K562 (cell line): ENCODE measurements around the gene ZNF668. TPM values are rescaled to one million over a fixed set of nuclear protein-coding genes. Genes with fewer than 3 reads are reported as not detected.

Experiments used
- BRD4 ChIP-seq: fragments of 200-600 bp; sonication (generic); IDR thresholded peaks from 2 replicates; pipeline ENCODE4 v1.6.1; 2017; ENCODE audit warnings: inconsistent platforms
- CCNT2 ChIP-seq: IDR thresholded peaks from 2 replicates; pipeline ENCODE4 v1.6.1; 2011; ENCODE audit warnings: borderline replicate concordance, low read depth, mild to moderate bottlenecking, moderate library complexity, mixed read lengths, low read length; ENCODE audit not compliant: insufficient read length; ENCODE audit errors: extremely low read depth
- KLF16 ChIP-seq: IDR thresholded peaks from 2 replicates; pipeline ENCODE4 v1.6.1; 2016; ENCODE audit warnings: antibody characterized with exemption
- MBD2 ChIP-seq: sonication (generic); IDR thresholded peaks from 2 replicates; pipeline ENCODE4 v1.6.1; 2016; ENCODE audit warnings: low read depth, borderline replicate concordance
- NR2C2 ChIP-seq, 2 experiments: fragments of 200-800 bp in 1 of 2; sonication (Bioruptor generic) in 1 of 2; sonication (generic) in 1 of 2; formaldehyde crosslinking in 1 of 2; IDR thresholded peaks; 2 replicates each; pipeline versions ENCODE4 v1.6.1 to v1.8.0; 2016 to 2022; ENCODE audit warnings: mild to moderate bottlenecking in 1 of 2, missing compliant biosample characterization in 1 of 2, missing genetic modification characterization in 1 of 2, missing genetic modification reagents in 1 of 2
- PRMT5 ChIP-seq: sonication (generic); formaldehyde crosslinking; IDR thresholded peaks from 2 replicates; pipeline ENCODE4 v1.5.0; 2020; ENCODE audit warnings: missing genetic modification reagents
- SAFB ChIP-seq: fragments of 200-400 bp; formaldehyde crosslinking; IDR thresholded peaks from 2 replicates; pipeline ENCODE4 v1.6.1; 2017; ENCODE audit warnings: low read depth, low read length, borderline replicate concordance
- TOE1 ChIP-seq, 2 experiments: fragments of 450-650 bp in 1 of 2; sonication (generic) in 1 of 2; formaldehyde crosslinking in 1 of 2; IDR thresholded peaks; 2 replicates each; pipeline versions ENCODE4 v1.7.1 to v1.8.0; 2016 to 2022; ENCODE audit warnings: borderline replicate concordance in 2 of 2, mild to moderate bottlenecking in 2 of 2, antibody characterized with exemption in 1 of 2, inconsistent platforms in 1 of 2, low read depth in 1 of 2, missing genetic modification reagents in 1 of 2, moderate library complexity in 1 of 2
- ZBTB40 ChIP-seq, 2 experiments: fragments of 450-650 bp in 1 of 2; sonication (generic) in 1 of 2; formaldehyde crosslinking in 1 of 2; IDR thresholded peaks; 2 replicates each; pipeline versions ENCODE4 v1.7.1 to v1.9.0; 2016 to 2022; ENCODE audit warnings: inconsistent platforms in 1 of 2, mild to moderate bottlenecking in 1 of 2, missing genetic modification reagents in 1 of 2
- ZNF274 ChIP-seq: IDR thresholded peaks from 2 replicates; pipeline ENCODE4 v1.6.1; 2011; ENCODE audit warnings: low read depth, mild to moderate bottlenecking, low read length, moderate library complexity, borderline replicate concordance
- polyA plus RNA-seq, 8 experiments: library from polyadenylated mRNA; depleted of rRNA in 4 of 8; stranded (reverse) in 5 of 8; unstranded in 3 of 8; fragments of >200 nt; fragmentation: Nextera tagmentation in 2 of 8; fragmentation: Illumina TruSeq in 1 of 8; extraction: Ambion mirVana in 2 of 8; extraction: Trizol in 1 of 8; gene quantifications; 2 replicates each; pipeline versions ENCODE4 v1.2.1 to v1.2.3, GENCODE V29; 2011 to 2014; ENCODE audit warnings: inconsistent platforms in 1 of 8, missing spikeins in 1 of 8
- total RNA-seq, 7 experiments: library from RNA; depleted of rRNA in 6 of 7; stranded (reverse); fragments of >200 nt in 6 of 7; fragmentation: Illumina TruSeq in 2 of 7; extraction: Trizol in 2 of 7; gene quantifications; 2 replicates each; pipeline versions ENCODE4 v1.2.1 to v1.2.3, GENCODE V29; 2011 to 2021; ENCODE audit warnings: low replicate concordance in 1 of 7
- TF ChIP-seq, protein P1 (sequence below): IDR thresholded peaks from 2 replicates; pipeline ENCODE4 v1.6.1; 2014; ENCODE audit warnings: antibody characterized with exemption
- TF ChIP-seq, protein P2 (sequence below): fragments of 250-450 bp; sonication (Bioruptor Pico); IDR thresholded peaks from 2 replicates; pipeline ENCODE4 v1.5.0; 2022; ENCODE audit warnings: mild to moderate bottlenecking
- TF ChIP-seq, protein P3 (sequence below): sonication (generic); IDR thresholded peaks from 2 replicates; pipeline ENCODE4 v1.6.1; 2016

ZNF668 gene
- total and polyA plus RNA-seq, 9 of the 15 experiments (the other 6 are each of a cell fraction or from before 2014, with no cell fraction given) = 0.04 to 15.3 (median 3.8) TPM; not detected in 1

- TF ChIP-seq KLF16 = no peak
- TF ChIP-seq CCNT2 = no peak
- TF ChIP-seq SAFB = no peak
- TF ChIP-seq MBD2 = no peak
- no peak for TF ChIP-seq PRMT5 (CRISPR knock-in tag)
- TF ChIP-seq, protein P1, sequence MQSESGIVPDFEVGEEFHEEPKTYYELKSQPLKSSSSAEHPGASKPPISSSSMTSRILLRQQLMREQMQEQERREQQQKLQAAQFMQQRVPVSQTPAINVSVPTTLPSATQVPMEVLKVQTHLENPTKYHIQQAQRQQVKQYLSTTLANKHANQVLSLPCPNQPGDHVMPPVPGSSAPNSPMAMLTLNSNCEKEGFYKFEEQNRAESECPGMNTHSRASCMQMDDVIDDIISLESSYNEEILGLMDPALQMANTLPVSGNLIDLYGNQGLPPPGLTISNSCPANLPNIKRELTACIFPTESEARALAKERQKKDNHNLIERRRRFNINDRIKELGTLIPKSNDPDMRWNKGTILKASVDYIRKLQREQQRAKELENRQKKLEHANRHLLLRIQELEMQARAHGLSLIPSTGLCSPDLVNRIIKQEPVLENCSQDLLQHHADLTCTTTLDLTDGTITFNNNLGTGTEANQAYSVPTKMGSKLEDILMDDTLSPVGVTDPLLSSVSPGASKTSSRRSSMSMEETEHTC = no peak
- TF ChIP-seq ZNF274 = no peak
- no peak for TF ChIP-seq ZBTB40 (IDR thresholded peaks at IDR 0.05)
- TF ChIP-seq ZBTB40 (CRISPR knock-in tag; IDR thresholded peaks at IDR 0.05) = no peak
- TF ChIP-seq TOE1 (IDR thresholded peaks at IDR 0.05; ENCODE audit: borderline replicate concordance) = peak; percentile 21; the same call in 1 of the 2 replicates
- TF ChIP-seq TOE1 (CRISPR knock-in tag; IDR thresholded peaks at IDR 0.05; ENCODE audit: borderline replicate concordance, low read depth) = no peak
- TF ChIP-seq, protein P2, sequence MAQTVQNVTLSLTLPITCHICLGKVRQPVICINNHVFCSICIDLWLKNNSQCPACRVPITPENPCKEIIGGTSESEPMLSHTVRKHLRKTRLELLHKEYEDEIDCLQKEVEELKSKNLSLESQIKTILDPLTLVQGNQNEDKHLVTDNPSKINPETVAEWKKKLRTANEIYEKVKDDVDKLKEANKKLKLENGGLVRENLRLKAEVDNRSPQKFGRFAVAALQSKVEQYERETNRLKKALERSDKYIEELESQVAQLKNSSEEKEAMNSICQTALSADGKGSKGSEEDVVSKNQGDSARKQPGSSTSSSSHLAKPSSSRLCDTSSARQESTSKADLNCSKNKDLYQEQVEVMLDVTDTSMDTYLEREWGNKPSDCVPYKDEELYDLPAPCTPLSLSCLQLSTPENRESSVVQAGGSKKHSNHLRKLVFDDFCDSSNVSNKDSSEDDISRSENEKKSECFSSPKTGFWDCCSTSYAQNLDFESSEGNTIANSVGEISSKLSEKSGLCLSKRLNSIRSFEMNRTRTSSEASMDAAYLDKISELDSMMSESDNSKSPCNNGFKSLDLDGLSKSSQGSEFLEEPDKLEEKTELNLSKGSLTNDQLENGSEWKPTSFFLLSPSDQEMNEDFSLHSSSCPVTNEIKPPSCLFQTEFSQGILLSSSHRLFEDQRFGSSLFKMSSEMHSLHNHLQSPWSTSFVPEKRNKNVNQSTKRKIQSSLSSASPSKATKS (CRISPR knock-in tag) = no peak
- no peak for TF ChIP-seq BRD4
- no peak for TF ChIP-seq NR2C2 (CRISPR knock-in tag; IDR thresholded peaks at IDR 0.05)
- peak; percentile 84 for TF ChIP-seq NR2C2 (tag; IDR thresholded peaks at IDR 0.05)
- TF ChIP-seq, protein P3, sequence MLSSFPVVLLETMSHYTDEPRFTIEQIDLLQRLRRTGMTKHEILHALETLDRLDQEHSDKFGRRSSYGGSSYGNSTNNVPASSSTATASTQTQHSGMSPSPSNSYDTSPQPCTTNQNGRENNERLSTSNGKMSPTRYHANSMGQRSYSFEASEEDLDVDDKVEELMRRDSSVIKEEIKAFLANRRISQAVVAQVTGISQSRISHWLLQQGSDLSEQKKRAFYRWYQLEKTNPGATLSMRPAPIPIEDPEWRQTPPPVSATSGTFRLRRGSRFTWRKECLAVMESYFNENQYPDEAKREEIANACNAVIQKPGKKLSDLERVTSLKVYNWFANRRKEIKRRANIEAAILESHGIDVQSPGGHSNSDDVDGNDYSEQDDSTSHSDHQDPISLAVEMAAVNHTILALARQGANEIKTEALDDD = no peak
Observed at GRCh38 chr16:31052114-31052513, 21.9 kb downstream of the ZNF668 start (continued).
